H9 (cell line): ENCODE measurements around the gene PNMA6E. TPM values are rescaled to one million over a fixed set of nuclear protein-coding genes. Genes with fewer than 3 reads are reported as not detected.

ENCODE experiments used
- DNase-seq: peaks from one replicate; pipeline ENCODE4 v3.0.0-alpha.2; 2017
- H2AFZ ChIP-seq: one replicate; pipeline ENCODE4 v1.6.1; 2013; ENCODE audit warnings: mild to moderate bottlenecking, low read length, control low read depth, moderate library complexity
- H2AK5ac ChIP-seq: 2 replicates; pipeline ENCODE4 v1.6.1; 2013; ENCODE audit warnings: low read length, control low read depth, mixed read lengths; ENCODE audit not compliant: insufficient read length
- H2BK120ac ChIP-seq: one replicate; pipeline ENCODE4 v1.6.1; 2013; ENCODE audit warnings: low read depth, mild to moderate bottlenecking, low read length, control low read depth, inconsistent platforms; ENCODE audit not compliant: poor library complexity, severe bottlenecking
- H2BK12ac ChIP-seq: 2 replicates; pipeline ENCODE4 v1.6.1; 2013; ENCODE audit warnings: low read length, control low read depth, mixed read lengths, low read depth; ENCODE audit not compliant: insufficient read length
- H2BK15ac ChIP-seq: 2 replicates; pipeline ENCODE4 v1.6.1; 2013; ENCODE audit warnings: low read depth, low read length, control low read depth
- H2BK20ac ChIP-seq: one replicate; pipeline ENCODE4 v1.6.1; 2013; ENCODE audit warnings: low read depth, mild to moderate bottlenecking, low read length, control low read depth, inconsistent platforms; ENCODE audit not compliant: poor library complexity, severe bottlenecking
- H2BK5ac ChIP-seq: 2 replicates; pipeline ENCODE4 v1.6.1; 2013; ENCODE audit warnings: low read length, control low read depth, mixed read lengths; ENCODE audit not compliant: insufficient read length
- H3K14ac ChIP-seq: 2 replicates; pipeline ENCODE4 v1.6.1; 2013; ENCODE audit warnings: low read length, control low read depth; ENCODE audit not compliant: insufficient read depth
- H3K18ac ChIP-seq: 2 replicates; pipeline ENCODE4 v1.6.1; 2013; ENCODE audit warnings: low read depth, mild to moderate bottlenecking, mixed read lengths, low read length, control low read depth; ENCODE audit not compliant: insufficient read length
- H3K23ac ChIP-seq: 2 replicates; pipeline ENCODE4 v1.6.1; 2013; ENCODE audit warnings: low read length, control low read depth, mixed read lengths, low read depth; ENCODE audit not compliant: insufficient read length
- H3K23me2 ChIP-seq: 2 replicates; pipeline ENCODE4 v1.6.1; 2013; ENCODE audit warnings: low read depth, mild to moderate bottlenecking, mixed read lengths, low read length, control low read depth; ENCODE audit not compliant: insufficient read length, poor library complexity, severe bottlenecking
- H3K27ac ChIP-seq: 2 replicates; pipeline ENCODE4 v1.5.1; 2013; ENCODE audit warnings: low read length, control low read depth, mixed read lengths, low read depth; ENCODE audit not compliant: insufficient read length
- H3K27me3 ChIP-seq: 2 replicates; pipeline ENCODE4 v1.6.1; 2013; ENCODE audit warnings: low read length, control low read depth, inconsistent platforms; ENCODE audit not compliant: insufficient read depth
- H3K4ac ChIP-seq: 2 replicates; pipeline ENCODE4 v1.6.1; 2013; ENCODE audit warnings: low read depth, mild to moderate bottlenecking, control low read depth, inconsistent platforms, low read length, moderate library complexity
- H3K4me1 ChIP-seq: 2 replicates; pipeline ENCODE4 v1.6.1; 2013; ENCODE audit warnings: low read length, control low read depth, inconsistent platforms; ENCODE audit not compliant: insufficient read depth
- H3K4me2 ChIP-seq: 2 replicates; pipeline ENCODE4 v1.6.1; 2013; ENCODE audit warnings: low read length, control low read depth, mixed read lengths; ENCODE audit not compliant: insufficient read length, insufficient read depth
- H3K56ac ChIP-seq: 2 replicates; pipeline ENCODE4 v1.6.1; 2013; ENCODE audit warnings: low read depth, mild to moderate bottlenecking, mixed read lengths, low read length, control low read depth; ENCODE audit not compliant: insufficient read length
- H3K79me1 ChIP-seq: 2 replicates; pipeline ENCODE4 v1.6.1; 2013; ENCODE audit warnings: low read depth, mild to moderate bottlenecking, moderate library complexity, low read length, control low read depth, inconsistent platforms; ENCODE audit not compliant: insufficient read depth, poor library complexity, severe bottlenecking
- H3K79me2 ChIP-seq: 2 replicates; pipeline ENCODE4 v1.6.1; 2013; ENCODE audit warnings: low read length, control low read depth, inconsistent platforms; ENCODE audit not compliant: insufficient read depth
- H3K9ac ChIP-seq: 2 replicates; pipeline ENCODE4 v1.6.1; 2013; ENCODE audit warnings: low read length, control low read depth, mixed read lengths; ENCODE audit not compliant: insufficient read length; ENCODE audit errors: extremely low read depth
- H3K9me3 ChIP-seq: one replicate; pipeline ENCODE4 v1.6.1; 2013; ENCODE audit warnings: low read depth, low read length, inconsistent platforms; ENCODE audit not compliant: control insufficient read depth
- H3T11ph ChIP-seq: one replicate; pipeline ENCODE4 v1.6.1; 2013; ENCODE audit warnings: mild to moderate bottlenecking, low read length, control low read depth, inconsistent platforms
- H4K20me1 ChIP-seq: one replicate; pipeline ENCODE4 v1.6.1; 2013; ENCODE audit not compliant: control insufficient read depth, insufficient read length, insufficient read depth
- H4K5ac ChIP-seq: 2 replicates; pipeline ENCODE4 v1.6.1; 2013; ENCODE audit warnings: low read depth, mild to moderate bottlenecking, mixed read lengths, low read length, control low read depth; ENCODE audit not compliant: insufficient read length
- H4K8ac ChIP-seq: replicated peaks from 2 replicates; pipeline ENCODE4 v1.6.1; 2013; ENCODE audit warnings: low read length, control low read depth, mixed read lengths, low read depth; ENCODE audit not compliant: insufficient read length
- H4K91ac ChIP-seq: 2 replicates; pipeline ENCODE4 v1.6.1; 2013; ENCODE audit warnings: low read depth, mild to moderate bottlenecking, moderate library complexity, mixed read lengths, low read length, control low read depth; ENCODE audit not compliant: insufficient read length
- H3K27ac Mint-ChIP-seq, 3 experiments: 2 replicates in 2 of 3; 3 replicates in 1 of 3; pipeline ENCODE4 v1.8.0; 2020 to 2021; ENCODE audit warnings: mixed read lengths in 3 of 3, mild to moderate bottlenecking in 1 of 3, moderate library complexity in 1 of 3
- H3K27me3 Mint-ChIP-seq: 2 replicates; pipeline ENCODE4 v1.8.0; 2021; ENCODE audit warnings: low read depth, mild to moderate bottlenecking, moderate library complexity, mixed read lengths
- H3K36me3 Mint-ChIP-seq, 3 experiments: 2 replicates in 2 of 3; 3 replicates in 1 of 3; pipeline ENCODE4 v1.8.0; 2020 to 2021; ENCODE audit warnings: low read depth in 3 of 3, mixed read lengths in 3 of 3; ENCODE audit not compliant: insufficient read depth in 1 of 3
- H3K4me1 Mint-ChIP-seq, 2 experiments: 2 replicates each; pipeline ENCODE4 v1.8.0; 2020; ENCODE audit warnings: mixed read lengths in 2 of 2
- H3K4me3 Mint-ChIP-seq, 2 experiments: 2 replicates in 1 of 2; 3 replicates in 1 of 2; pipeline ENCODE4 v1.8.0; 2020 to 2021; ENCODE audit warnings: mild to moderate bottlenecking in 2 of 2, mixed read lengths in 2 of 2, moderate library complexity in 1 of 2
- H3K9me3 Mint-ChIP-seq, 2 experiments: 2 replicates in 1 of 2; 3 replicates in 1 of 2; pipeline ENCODE4 v1.8.0; 2020; ENCODE audit warnings: mild to moderate bottlenecking in 2 of 2, mixed read lengths in 2 of 2, moderate library complexity in 1 of 2
- CTCF ChIP-seq: fragments of 200-600 bp; sonication (generic); conservative IDR thresholded peaks from 3 replicates; pipeline ENCODE4 v1.8.0; 2021; ENCODE audit warnings: antibody characterized with exemption, mild to moderate bottlenecking
- WGBS: extraction: QIAGEN DNeasy Blood & Tissue Kit; methylation state at CpG from one replicate; pipeline ENCODE4 v1.1.7; 2013; ENCODE audit warnings: missing lambda C conversion rate, low lambda C conversion rate, mixed read lengths; ENCODE audit not compliant: insufficient read length; ENCODE audit errors: extremely low coverage; 5-methylcytosine and 5-hydroxymethylcytosine counted together
- total RNA-seq: library from RNA; stranded (reverse); gene quantifications from 2 replicates; pipeline ENCODE4 v1.2.1, GENCODE V29; 2021

PNMA6E gene
- total RNA-seq, 1 experiment from 2014 or later: not detected

GRCh38 chrX:153349952-153350351 is 51.2 kb downstream of the PNMA6E start:
- no peak overlapping the region for H2BK15ac ChIP-seq

More at GRCh38 chrX:153349952-153350351, 51.2 kb downstream of the PNMA6E start:
- Histone ChIP-seq H3K56ac (no peak overlapping the region), H2AFZ (no peak overlapping the region), H3K4me1 (no peaks in the 10 kb centered on the region), H3K9ac (no peak overlapping the region), H3K23ac (no peak overlapping the region), H3K79me1 (no peaks in the 10 kb centered on the region), H2BK120ac (no peak overlapping the region), H2BK20ac (no peak overlapping the region), H3K4ac (no peak overlapping the region), H3K79me2 (no peaks in the 10 kb centered on the region), H3K27me3 (no peaks in the 10 kb centered on the region), H4K91ac (no peak overlapping the region), H4K20me1 (no peaks in the 10 kb centered on the region), H4K8ac (no peak overlapping the region), H4K5ac (no peak overlapping the region), H2BK5ac (no peak overlapping the region), H3K9me3 (peaks cover 68% of the 10 kb centered on the region), H3K4me2 (no peak overlapping the region), H2AK5ac (no peak overlapping the region), H3K14ac (no peak overlapping the region), H3K23me2 (no peaks in the 10 kb centered on the region), H3K27ac (no peak overlapping the region), H2BK12ac (no peak overlapping the region), H3K18ac (no peak overlapping the region), H3T11ph (no peak overlapping the region)
- peaks cover 73 to 86% of the 10 kb centered on the region in 2 experiments for H3K9me3 Mint-ChIP-seq
- H3K36me3 Mint-ChIP-seq: peaks cover 28 to 70% (median 48%) of the 10 kb centered on the region in 3 experiments
- TF ChIP-seq CTCF: no peak
- no peak overlapping the region for H3K4me3 Mint-ChIP-seq
- no peak overlapping the region for H3K27ac Mint-ChIP-seq
- no peaks in the 10 kb centered on the region for H3K27me3 Mint-ChIP-seq
- peaks cover 6% of the 10 kb centered on the region in 2 experiments; a peak in 2 of 4 replicates for H3K4me1 Mint-ChIP-seq
- WGBS: no CpG with 5 or more reads among the region's 5 CpGs
- no peak for DNase-seq
